ENCODE data around the gene FBXW2. TPM values are rescaled to one million over a fixed set of nuclear protein-coding genes. Genes with fewer than 3 reads are reported as not detected.

FBXW2 gene
- total RNA-seq, 1 experiment from 2014 or later, result 62.1 TPM

GRCh38 chr9:120820095-120820494 is 26.9 kb upstream of the FBXW2 start:
- no CpG with 5 or more reads among the region's 4 CpGs for WGBS (ENCODE audit: extremely low coverage, insufficient read length, low lambda C conversion rate)

More at GRCh38 chr9:120820095-120820494, 26.9 kb upstream of the FBXW2 start:
- Histone ChIP-seq H3K9ac (ENCODE audit: extremely low read depth, insufficient read length, low read length) (no peak overlapping the region), H3K9me3 (ENCODE audit: control insufficient read depth, low read depth, low read length) (no peaks in the 10 kb centered on the region), H4K20me1 (ENCODE audit: control insufficient read depth, insufficient read depth, insufficient read length) (no peaks in the 10 kb centered on the region), H2BK15ac (ENCODE audit: low read depth, low read length) (no peak overlapping the region), H3K56ac (ENCODE audit: insufficient read length, low read depth, low read length) (no peak overlapping the region), H3K14ac (ENCODE audit: insufficient read depth, low read length) (no peak overlapping the region), H2BK5ac (ENCODE audit: insufficient read length, low read length) (no peak overlapping the region), H3K4me1 (ENCODE audit: insufficient read depth, low read length) (no peaks in the 10 kb centered on the region), H2BK120ac (ENCODE audit: low read depth, low read length, poor library complexity, severe bottlenecking) (no peak overlapping the region), H2AK5ac (ENCODE audit: insufficient read length, low read length) (no peak overlapping the region), H3T11ph (ENCODE audit: low read length) (no peak overlapping the region), H3K27ac (ENCODE audit: insufficient read length, low read depth, low read length) (no peak overlapping the region), H3K23ac (ENCODE audit: insufficient read length, low read depth, low read length) (no peak overlapping the region), H3K79me1 (ENCODE audit: insufficient read depth, low read depth, low read length, poor library complexity, severe bottlenecking) (no peaks in the 10 kb centered on the region), H2BK20ac (ENCODE audit: low read depth, low read length, poor library complexity, severe bottlenecking) (no peak overlapping the region), H3K18ac (ENCODE audit: insufficient read length, low read depth, low read length) (no peak overlapping the region), H3K4me2 (ENCODE audit: insufficient read depth, insufficient read length, low read length) (no peak overlapping the region), H2AFZ (ENCODE audit: low read length) (no peak overlapping the region), H4K8ac (replicated peaks; ENCODE audit: insufficient read length, low read depth, low read length) (no peak overlapping the region), H3K23me2 (ENCODE audit: insufficient read length, low read depth, low read length, poor library complexity, severe bottlenecking) (no peaks in the 10 kb centered on the region), H3K4ac (ENCODE audit: low read depth, low read length) (no peak overlapping the region), H3K79me2 (ENCODE audit: insufficient read depth, low read length) (no peaks in the 10 kb centered on the region), H4K91ac (ENCODE audit: insufficient read length, low read depth, low read length) (no peak overlapping the region), H3K27me3 (ENCODE audit: insufficient read depth, low read length) (no peaks in the 10 kb centered on the region), H4K5ac (ENCODE audit: insufficient read length, low read depth, low read length) (no peak overlapping the region), H2BK12ac (ENCODE audit: insufficient read length, low read depth, low read length) (no peak overlapping the region)
- no peaks in the 10 kb centered on the region for H3K9me3 Mint-ChIP-seq
- no peak for DNase-seq
- no peak for TF ChIP-seq CTCF (conservative IDR thresholded peaks at IDR 0.05)
- peaks cover 3 to 85% (median 77%) of the 10 kb centered on the region in 3 experiments; a peak in 5 of 7 replicates for H3K36me3 Mint-ChIP-seq (ENCODE audit: insufficient read depth in 1 of 3, low read depth in 3 of 3)
- no peak overlapping the region for H3K4me3 Mint-ChIP-seq
- no peaks in the 10 kb centered on the region for H3K27me3 Mint-ChIP-seq (ENCODE audit: low read depth)
- H3K4me1 Mint-ChIP-seq, result no peaks in the 10 kb centered on the region
- H3K27ac Mint-ChIP-seq, result no peak overlapping the region

Measured in H9 (cell line).